Measurements from ENCODE around the gene C10orf105.

The C10orf105 gene

DNA sequence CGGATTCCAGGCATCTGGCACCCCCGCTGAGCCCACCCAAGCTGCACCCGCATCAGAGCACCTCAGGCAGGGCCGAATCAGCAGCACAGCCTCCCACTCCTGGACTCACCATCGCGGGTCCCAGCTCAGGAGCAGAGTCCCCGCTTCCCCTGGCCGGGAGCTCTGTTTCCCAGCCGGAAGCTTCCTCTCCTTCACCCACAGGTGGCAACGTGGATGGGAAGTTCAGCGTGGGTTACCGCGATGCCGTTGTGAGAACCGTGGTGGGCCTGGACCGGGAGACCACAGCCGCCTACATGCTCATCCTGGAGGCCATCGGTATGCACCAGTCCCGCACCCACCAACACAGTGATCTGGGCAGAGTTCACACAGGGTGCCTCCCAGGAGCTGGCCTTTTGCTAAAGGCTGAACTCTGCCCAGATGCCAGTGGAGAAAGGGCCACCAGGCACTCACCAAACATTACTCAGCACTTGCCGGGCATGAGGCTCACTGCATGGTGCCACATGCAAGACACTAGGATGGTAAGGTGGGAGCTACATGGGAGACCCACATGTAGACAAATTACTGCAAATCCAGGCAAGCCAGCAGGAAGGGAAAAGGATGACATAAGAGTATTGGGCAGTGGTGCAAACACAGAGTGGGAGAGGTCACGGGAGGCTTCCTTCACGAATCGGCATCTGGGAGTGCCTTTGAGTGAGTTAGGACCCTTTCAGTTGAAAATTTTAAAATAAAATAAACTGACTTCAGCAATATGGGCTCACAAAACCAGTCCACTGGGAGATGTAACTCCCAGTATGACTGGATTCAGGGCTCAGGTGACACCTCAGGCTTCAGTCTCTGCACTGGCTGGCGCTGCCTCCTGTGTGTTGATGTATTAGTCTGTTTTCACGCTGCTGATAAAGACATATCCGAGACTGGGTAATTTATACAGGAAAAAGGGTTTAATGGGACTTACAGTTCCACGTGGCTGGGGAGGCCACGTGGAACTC lies 10.4 kb downstream of the C10orf105 start:
- Histone ChIP-seq H3K4me3 (ENCODE audit: low read length) (no peak overlapping the region), H3K27ac (ENCODE audit: low read length) (no peak overlapping the region), H3K9me3 (ENCODE audit: insufficient read depth, low read depth, low read length) (no peaks in the 10 kb centered on the region), H3K4me1 (ENCODE audit: insufficient read depth, low read length) (no peaks in the 10 kb centered on the region), H3K27me3 (ENCODE audit: insufficient read depth, low read length) (no peaks in the 10 kb centered on the region), H3K36me3 (ENCODE audit: insufficient read depth, low read depth, low read length) (no peaks in the 10 kb centered on the region), H3K9ac (ENCODE audit: low read depth, low read length) (no peak overlapping the region)

DNA sequence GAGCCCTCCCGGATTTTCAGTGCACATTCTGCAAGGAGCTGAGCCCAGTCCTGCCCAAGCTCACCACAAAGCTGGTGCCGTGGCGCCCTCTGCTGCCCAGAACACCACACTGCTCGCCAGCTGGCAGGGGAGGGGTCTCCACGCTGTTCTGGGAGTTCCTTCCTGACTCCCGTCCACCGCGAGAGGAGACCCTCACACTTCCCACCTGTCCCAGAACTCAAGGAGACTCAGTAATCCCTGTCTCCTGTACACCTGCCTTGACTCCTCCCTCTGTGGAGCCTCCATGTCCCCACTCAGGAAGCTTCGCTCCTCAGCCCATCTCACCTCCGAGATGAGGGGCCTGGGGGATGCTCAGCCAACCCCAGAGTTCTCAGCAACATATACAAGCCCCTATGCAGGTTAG lies 11.3 kb downstream of the C10orf105 start:
- Histone ChIP-seq H3K27ac (ENCODE audit: low read length) (no peak overlapping the region), H3K27me3 (ENCODE audit: insufficient read depth, low read length) (no peaks in the 10 kb centered on the region), H3K4me3 (ENCODE audit: low read length) (no peak overlapping the region; the same call in 1 of the 2 replicates), H3K9me3 (ENCODE audit: insufficient read depth, low read depth, low read length) (no peaks in the 10 kb centered on the region), H3K9ac (ENCODE audit: low read depth, low read length) (no peak overlapping the region), H3K36me3 (ENCODE audit: insufficient read depth, low read depth, low read length) (no peaks in the 10 kb centered on the region), H3K4me1 (ENCODE audit: insufficient read depth, low read length) (no peaks in the 10 kb centered on the region)

DNA sequence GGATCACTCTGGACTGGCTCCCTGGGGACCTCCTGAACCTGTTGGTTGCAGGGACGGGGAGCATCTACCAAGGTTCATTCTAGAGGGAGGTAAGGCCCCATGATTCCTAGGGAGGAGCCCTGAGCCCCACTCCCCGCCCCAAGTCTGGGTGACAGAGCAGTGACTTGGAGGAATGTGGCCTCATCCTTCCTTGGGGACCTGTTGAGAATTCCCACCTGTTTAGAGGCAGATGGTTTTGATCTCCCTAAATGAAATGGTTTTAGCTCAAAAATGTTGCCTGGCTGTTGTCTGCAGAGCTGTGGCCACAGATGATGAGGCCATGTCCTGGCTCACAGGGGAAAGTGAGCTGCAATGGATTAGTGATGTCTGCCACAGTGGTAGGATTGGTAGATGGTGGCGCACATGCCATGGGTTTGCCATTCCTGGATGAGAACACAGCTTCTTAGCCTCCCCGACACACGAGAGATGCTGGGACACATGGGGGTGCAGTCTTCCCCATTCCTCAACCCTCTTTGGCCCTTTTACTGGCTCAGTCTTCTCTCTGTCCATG lies 12.3 kb downstream of the C10orf105 start:
- Histone ChIP-seq H3K9ac (ENCODE audit: low read depth, low read length) (no peak overlapping the region), H3K9me3 (ENCODE audit: insufficient read depth, low read depth, low read length) (no peaks in the 10 kb centered on the region), H3K27ac (ENCODE audit: low read length) (no peak overlapping the region), H3K27me3 (ENCODE audit: insufficient read depth, low read length) (no peaks in the 10 kb centered on the region), H3K4me1 (ENCODE audit: insufficient read depth, low read length) (no peaks in the 10 kb centered on the region), H3K36me3 (ENCODE audit: insufficient read depth, low read depth, low read length) (no peaks in the 10 kb centered on the region), H3K4me3 (ENCODE audit: low read length) (no peak overlapping the region)

DNA sequence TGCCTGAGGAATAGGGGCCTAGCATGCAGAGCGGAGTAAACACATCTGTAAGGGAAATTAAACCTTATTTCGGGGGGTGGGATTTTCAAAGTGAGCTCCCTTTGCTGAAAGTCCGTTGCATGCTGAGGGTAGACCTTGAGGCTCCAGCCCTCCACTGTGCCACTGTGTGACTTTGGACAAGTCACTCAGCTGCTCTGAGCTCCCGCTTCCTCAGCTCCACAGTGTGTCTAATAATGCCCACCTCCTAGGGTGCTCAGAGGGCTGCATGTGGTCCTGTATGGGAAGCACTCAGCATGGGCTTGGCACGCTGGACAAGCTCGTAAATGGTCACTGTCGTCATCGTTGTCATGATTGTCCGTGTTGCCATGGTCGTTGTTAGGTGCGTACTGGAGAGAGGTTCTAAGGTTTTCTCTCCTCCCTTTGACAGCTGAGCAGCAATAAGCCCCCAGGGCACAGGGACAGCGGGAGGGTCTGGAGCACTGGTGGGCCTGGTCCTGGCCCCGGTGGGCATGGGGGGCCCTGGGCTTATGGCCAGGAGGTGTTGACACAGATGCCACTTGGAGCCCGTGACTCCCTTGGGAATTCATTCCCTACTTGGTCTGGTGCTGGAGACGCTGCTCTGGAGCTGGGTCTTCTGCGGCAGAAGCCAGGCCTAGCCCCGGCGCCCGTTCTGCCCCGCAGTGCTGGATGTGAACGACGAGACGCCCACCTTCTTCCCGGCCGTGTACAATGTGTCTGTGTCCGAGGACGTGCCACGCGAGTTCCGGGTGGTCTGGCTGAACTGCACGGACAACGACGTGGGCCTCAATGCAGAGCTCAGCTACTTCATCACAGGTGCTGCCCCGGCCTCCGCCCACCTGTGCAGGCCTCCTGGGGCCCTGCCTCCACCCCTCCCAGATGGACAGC lies 13.1 kb downstream of the C10orf105 start:
- Histone ChIP-seq H3K36me3 (ENCODE audit: insufficient read depth, low read depth, low read length) (no peaks in the 10 kb centered on the region), H3K27me3 (ENCODE audit: insufficient read depth, low read length) (no peaks in the 10 kb centered on the region), H3K9me3 (ENCODE audit: insufficient read depth, low read depth, low read length) (no peaks in the 10 kb centered on the region), H3K4me1 (ENCODE audit: insufficient read depth, low read length) (no peaks in the 10 kb centered on the region), H3K27ac (ENCODE audit: low read length) (no peak overlapping the region), H3K9ac (ENCODE audit: low read depth, low read length) (no peak overlapping the region), H3K4me3 (ENCODE audit: low read length) (no peak overlapping the region)

DNA sequence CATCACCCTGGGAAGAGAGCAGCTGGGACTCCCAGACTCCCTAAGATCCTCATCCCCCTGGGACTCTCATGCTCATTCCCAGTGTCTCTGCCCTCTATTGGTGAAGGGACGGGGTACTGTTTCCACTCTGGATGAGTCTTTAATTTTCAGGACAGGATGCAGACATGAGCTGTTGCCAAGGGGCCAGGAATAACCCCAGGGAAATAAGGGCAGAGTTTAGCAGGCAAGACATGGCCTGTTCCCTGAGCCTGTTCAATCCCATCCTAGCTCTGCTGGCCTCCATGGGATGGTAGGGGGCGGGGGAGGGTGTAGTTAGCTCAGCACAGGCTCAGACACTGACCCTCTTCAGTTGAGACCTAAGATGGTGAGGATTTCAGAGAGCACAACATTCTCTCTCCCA lies 14.0 kb downstream of the C10orf105 start:
- no peaks in the 10 kb centered on the region for H3K27me3 ChIP-seq (ENCODE audit: insufficient read depth, low read length)
- H3K4me3 ChIP-seq (ENCODE audit: low read length) = no peak overlapping the region
- no peak overlapping the region for H3K9ac ChIP-seq (ENCODE audit: low read depth, low read length)
- no peaks in the 10 kb centered on the region for H3K36me3 ChIP-seq (ENCODE audit: insufficient read depth, low read depth, low read length)
- no peak overlapping the region for H3K27ac ChIP-seq (ENCODE audit: low read length)
- no peaks in the 10 kb centered on the region for H3K4me1 ChIP-seq (ENCODE audit: insufficient read depth, low read length)
- H3K9me3 ChIP-seq (ENCODE audit: insufficient read depth, low read depth, low read length) = no peaks in the 10 kb centered on the region

- Histone ChIP-seq H3K27me3 (ENCODE audit: insufficient read depth, low read length) (no peaks in the 10 kb centered on the region), H3K9ac (ENCODE audit: low read depth, low read length) (no peak overlapping the region), H3K27ac (ENCODE audit: low read length) (no peak overlapping the region), H3K36me3 (ENCODE audit: insufficient read depth, low read depth, low read length) (no peaks in the 10 kb centered on the region), H3K4me1 (ENCODE audit: insufficient read depth, low read length) (no peaks in the 10 kb centered on the region), H3K4me3 (ENCODE audit: low read length) (no peak overlapping the region), H3K9me3 (ENCODE audit: insufficient read depth, low read depth, low read length) (no peaks in the 10 kb centered on the region)
Observed at GRCh38 chr10:71704816-71705215, 14.8 kb downstream of the C10orf105 start.

DNA sequence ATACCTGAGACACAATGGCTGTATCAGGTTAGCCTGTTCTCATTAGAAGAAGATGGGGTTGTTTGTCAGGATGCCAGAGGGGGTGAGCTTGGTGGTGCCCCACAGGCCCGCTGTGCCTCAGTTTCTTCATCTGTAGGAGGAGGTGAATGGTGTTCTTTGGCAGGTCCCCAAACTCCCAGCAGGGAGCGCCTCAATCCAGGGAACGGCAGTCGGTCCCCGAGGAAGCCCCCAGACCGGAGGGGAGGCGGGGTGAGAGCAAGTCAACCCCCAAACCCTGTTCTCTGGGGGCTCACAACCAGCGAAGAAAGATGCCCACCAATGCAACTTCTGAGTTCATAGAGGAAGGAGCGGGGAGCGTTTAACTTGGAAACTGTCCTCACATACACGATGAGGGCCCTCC lies 16.0 kb downstream of the C10orf105 start:
- H3K36me3 ChIP-seq (ENCODE audit: insufficient read depth, low read depth, low read length) = no peaks in the 10 kb centered on the region
- no peaks in the 10 kb centered on the region for H3K4me1 ChIP-seq (ENCODE audit: insufficient read depth, low read length)
- H3K9me3 ChIP-seq (ENCODE audit: insufficient read depth, low read depth, low read length) = no peaks in the 10 kb centered on the region
- H3K27ac ChIP-seq (ENCODE audit: low read length) = no peak overlapping the region
- no peak overlapping the region for H3K9ac ChIP-seq (ENCODE audit: low read depth, low read length)
- H3K27me3 ChIP-seq (ENCODE audit: insufficient read depth, low read length) = no peaks in the 10 kb centered on the region
- no peak overlapping the region for H3K4me3 ChIP-seq (ENCODE audit: low read length)

- Histone ChIP-seq H3K27ac (ENCODE audit: low read length) (no peak overlapping the region), H3K9me3 (ENCODE audit: insufficient read depth, low read depth, low read length) (no peaks in the 10 kb centered on the region), H3K4me3 (ENCODE audit: low read length) (no peak overlapping the region), H3K9ac (ENCODE audit: low read depth, low read length) (no peak overlapping the region), H3K36me3 (ENCODE audit: insufficient read depth, low read depth, low read length) (no peaks in the 10 kb centered on the region), H3K27me3 (ENCODE audit: insufficient read depth, low read length) (no peaks in the 10 kb centered on the region), H3K4me1 (ENCODE audit: insufficient read depth, low read length) (no peaks in the 10 kb centered on the region)
Observed at GRCh38 chr10:71701496-71702132, 18.0 kb downstream of the C10orf105 start.

DNA sequence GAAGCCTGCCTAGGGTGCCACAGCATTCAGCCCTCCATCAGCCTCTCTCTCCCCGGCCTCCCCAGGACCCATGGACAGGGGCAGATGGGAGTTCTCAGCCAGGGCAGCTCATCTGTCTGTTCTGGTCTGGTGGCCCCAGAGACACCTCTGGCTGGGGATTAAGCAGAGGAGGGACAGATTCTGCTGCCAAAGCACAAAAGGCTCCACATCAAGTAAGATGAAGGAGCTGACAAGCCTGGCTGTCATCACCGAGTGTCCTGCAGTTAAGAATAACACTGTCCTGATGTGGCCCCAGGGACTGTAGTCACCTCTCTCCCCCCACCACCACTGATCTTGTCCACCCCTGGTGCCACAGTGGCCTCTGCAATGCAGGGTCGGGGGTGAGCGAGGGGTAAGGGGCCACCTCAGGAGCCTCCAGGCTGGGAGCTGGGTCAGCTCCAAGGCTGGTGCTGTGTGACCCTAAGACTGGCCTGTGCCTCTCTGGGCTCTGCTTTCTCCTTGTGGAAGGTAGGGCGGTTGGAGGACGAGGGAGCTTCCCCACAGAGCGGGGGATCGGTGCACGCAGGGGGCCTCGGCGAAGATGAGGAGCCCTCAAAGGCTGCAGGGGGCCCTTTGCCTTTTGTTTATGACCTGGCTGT lies 18.7 kb downstream of the C10orf105 start:
- Histone ChIP-seq H3K27ac (ENCODE audit: low read length) (no peak overlapping the region), H3K36me3 (ENCODE audit: insufficient read depth, low read depth, low read length) (no peaks in the 10 kb centered on the region), H3K4me3 (ENCODE audit: low read length) (no peak overlapping the region), H3K4me1 (ENCODE audit: insufficient read depth, low read length) (no peaks in the 10 kb centered on the region), H3K9ac (ENCODE audit: low read depth, low read length) (no peak overlapping the region), H3K9me3 (ENCODE audit: insufficient read depth, low read depth, low read length) (no peaks in the 10 kb centered on the region), H3K27me3 (ENCODE audit: insufficient read depth, low read length) (no peaks in the 10 kb centered on the region)

DNA sequence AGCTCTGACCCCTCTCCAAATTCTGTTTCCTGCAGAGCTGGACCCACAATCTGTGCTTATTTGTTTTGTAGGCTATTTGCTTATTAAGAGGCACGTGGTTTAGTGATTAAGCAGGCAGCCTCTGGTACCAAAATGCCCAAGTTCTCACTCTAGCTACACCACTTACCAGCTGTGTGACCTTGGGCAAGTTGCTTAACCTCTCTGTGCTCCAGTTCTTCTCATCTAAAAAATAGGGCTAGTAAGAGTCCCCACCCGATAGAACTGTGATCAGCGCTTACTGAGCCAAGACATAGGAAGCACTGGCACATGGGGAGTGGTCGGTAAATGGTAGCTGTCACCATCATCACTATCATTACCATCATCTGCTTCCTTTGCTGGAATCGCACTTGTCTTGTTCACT lies 20.8 kb downstream of the C10orf105 start:
- no peak overlapping the region for H3K27ac ChIP-seq (ENCODE audit: low read length)
- no peaks in the 10 kb centered on the region for H3K9me3 ChIP-seq (ENCODE audit: insufficient read depth, low read depth, low read length)
- no peaks in the 10 kb centered on the region for H3K4me1 ChIP-seq (ENCODE audit: insufficient read depth, low read length)
- H3K36me3 ChIP-seq (ENCODE audit: insufficient read depth, low read depth, low read length) = no peaks in the 10 kb centered on the region
- H3K27me3 ChIP-seq (ENCODE audit: insufficient read depth, low read length) = no peaks in the 10 kb centered on the region
- H3K9ac ChIP-seq (ENCODE audit: low read depth, low read length) = no peak overlapping the region
- no peak overlapping the region for H3K4me3 ChIP-seq (ENCODE audit: low read length)
